ENCODE measurements around the gene KCNS1. TPM values are rescaled to one million over a fixed set of nuclear protein-coding genes. Genes with fewer than 3 reads are reported as not detected.

KCNS1 gene
- total RNA-seq, 6 donors from 2014 or later, result 0.69 to 4.7 (median 2.6) TPM

DNA sequence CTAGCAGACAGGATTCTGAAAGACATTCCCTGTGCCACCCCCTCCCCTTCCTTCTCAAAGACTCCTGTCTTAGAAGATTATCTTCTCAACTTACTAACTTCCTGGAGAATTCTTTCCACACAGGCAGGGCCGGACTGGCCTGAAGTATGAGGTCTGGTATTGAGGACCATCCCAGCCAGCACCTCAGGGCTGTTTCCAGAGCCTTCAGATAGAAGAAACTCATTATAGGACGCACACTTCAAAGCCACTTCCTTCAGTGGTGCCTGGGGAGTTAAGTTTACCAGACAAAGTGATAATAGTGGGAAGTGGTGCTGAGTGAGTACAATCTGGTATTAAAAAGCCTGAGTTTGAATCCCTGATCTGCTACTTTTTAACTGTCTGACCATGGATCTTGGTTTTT lies 15.6 kb downstream of the KCNS1 start:
- TF ChIP-seq EP300 (IDR thresholded peaks at IDR 0.05), result no peak
- TF ChIP-seq POLR2AphosphoS5 (IDR thresholded peaks at IDR 0.05), result no peak
- TF ChIP-seq, protein P1, sequence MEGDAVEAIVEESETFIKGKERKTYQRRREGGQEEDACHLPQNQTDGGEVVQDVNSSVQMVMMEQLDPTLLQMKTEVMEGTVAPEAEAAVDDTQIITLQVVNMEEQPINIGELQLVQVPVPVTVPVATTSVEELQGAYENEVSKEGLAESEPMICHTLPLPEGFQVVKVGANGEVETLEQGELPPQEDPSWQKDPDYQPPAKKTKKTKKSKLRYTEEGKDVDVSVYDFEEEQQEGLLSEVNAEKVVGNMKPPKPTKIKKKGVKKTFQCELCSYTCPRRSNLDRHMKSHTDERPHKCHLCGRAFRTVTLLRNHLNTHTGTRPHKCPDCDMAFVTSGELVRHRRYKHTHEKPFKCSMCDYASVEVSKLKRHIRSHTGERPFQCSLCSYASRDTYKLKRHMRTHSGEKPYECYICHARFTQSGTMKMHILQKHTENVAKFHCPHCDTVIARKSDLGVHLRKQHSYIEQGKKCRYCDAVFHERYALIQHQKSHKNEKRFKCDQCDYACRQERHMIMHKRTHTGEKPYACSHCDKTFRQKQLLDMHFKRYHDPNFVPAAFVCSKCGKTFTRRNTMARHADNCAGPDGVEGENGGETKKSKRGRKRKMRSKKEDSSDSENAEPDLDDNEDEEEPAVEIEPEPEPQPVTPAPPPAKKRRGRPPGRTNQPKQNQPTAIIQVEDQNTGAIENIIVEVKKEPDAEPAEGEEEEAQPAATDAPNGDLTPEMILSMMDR (IDR thresholded peaks at IDR 0.05), result no peak
- TF ChIP-seq POLR2A (IDR thresholded peaks at IDR 0.05), result no peak
- peaks cover 0 to 32% (median 18%) of the 10 kb centered on the region in 4 donors for H3K36me3 ChIP-seq
- 67 to 72% methylated on average over 2 of the region's 2 CpGs for WGBS, 2 donors
- no peaks in the 10 kb centered on the region for H3K27me3 ChIP-seq
- H3K4me1 ChIP-seq, result no peaks in the 10 kb centered on the region
- peaks cover 0 to 9% (median 0%) of the 10 kb centered on the region in 4 donors for H3K9me3 ChIP-seq
- DNase-seq, result no peak
- no peak overlapping the region for H3K4me3 ChIP-seq
- no peak overlapping the region for H3K27ac ChIP-seq
- no peak for ATAC-seq (ENCODE audit: low FRiP score in 2 of 2)

DNA sequence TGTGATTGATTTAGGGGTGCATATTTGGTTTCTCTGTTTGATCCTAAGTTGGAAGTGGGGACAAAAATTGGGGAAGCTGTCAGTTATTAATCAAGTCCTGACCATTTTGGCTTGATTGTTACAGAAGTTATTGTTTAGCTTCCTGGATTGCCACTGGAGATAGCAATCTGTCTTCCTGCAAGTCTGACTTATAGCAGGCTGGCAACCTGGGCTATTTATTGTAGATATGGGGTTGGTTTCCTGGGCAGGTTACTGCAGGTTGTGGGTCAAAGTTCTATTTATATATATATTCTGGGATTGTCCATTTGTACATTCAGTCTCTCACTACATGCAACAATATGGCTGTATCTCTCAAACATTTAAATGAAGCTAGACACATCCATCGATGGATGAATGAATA lies 17.8 kb downstream of the KCNS1 start:
- DNase-seq (no peak), ATAC-seq (ENCODE audit: low FRiP score in 2 of 2) (no peak)
- no peaks in the 10 kb centered on the region for H3K27me3 ChIP-seq
- no peaks in the 10 kb centered on the region for H3K4me1 ChIP-seq
- peaks cover 0 to 53% (median 22%) of the 10 kb centered on the region in 4 donors for H3K36me3 ChIP-seq
- H3K4me3 ChIP-seq, result no peak overlapping the region
- TF ChIP-seq POLR2A (IDR thresholded peaks at IDR 0.05) (no peak), POLR2AphosphoS5 (IDR thresholded peaks at IDR 0.05) (no peak), EP300 (IDR thresholded peaks at IDR 0.05) (no peak)
- TF ChIP-seq, protein P1 (IDR thresholded peaks at IDR 0.05), result no peak
- H3K9me3 ChIP-seq, result peaks cover 0 to 9% (median 0%) of the 10 kb centered on the region in 4 donors
- H3K27ac ChIP-seq, result no peak overlapping the region
- 87 to 91% methylated on average over 1 of the region's 1 CpG for WGBS, 2 donors

DNA sequence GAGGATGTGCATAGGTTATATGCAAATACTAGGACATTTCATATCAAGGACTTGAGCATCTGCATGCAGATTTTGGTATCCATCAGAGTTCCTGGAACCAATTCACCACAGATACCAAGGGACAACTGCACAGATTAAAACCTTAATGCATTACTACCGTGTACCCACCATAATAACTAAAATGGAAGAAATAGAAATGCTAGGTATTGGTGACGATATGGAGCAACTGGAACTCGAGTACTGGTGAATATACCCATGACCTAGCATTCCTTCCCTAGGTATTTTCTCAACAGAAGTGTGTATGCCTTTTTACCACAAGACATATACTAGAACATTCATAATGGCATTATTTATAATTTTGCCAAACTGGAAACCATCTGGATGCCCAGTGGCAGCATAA lies 18.5 kb downstream of the KCNS1 start:
- Histone ChIP-seq H3K4me1 (no peaks in the 10 kb centered on the region), H3K4me3 (no peak overlapping the region), H3K9me3 (peaks cover 0 to 9% (median 0%) of the 10 kb centered on the region in 4 donors), H3K36me3 (peaks cover 0 to 60% (median 26%) of the 10 kb centered on the region in 4 donors), H3K27me3 (no peaks in the 10 kb centered on the region), H3K27ac (no peak overlapping the region)
- DNase-seq (no peak), ATAC-seq (ENCODE audit: low FRiP score in 2 of 2) (no peak)
- WGBS, 2 donors, result 94 to 96% methylated on average over 3 of the region's 3 CpGs
- TF ChIP-seq EP300 (IDR thresholded peaks at IDR 0.05), result no peak
- TF ChIP-seq, protein P1 (IDR thresholded peaks at IDR 0.05), result no peak
- no peak for TF ChIP-seq POLR2AphosphoS5 (IDR thresholded peaks at IDR 0.05)
- TF ChIP-seq POLR2A (IDR thresholded peaks at IDR 0.05), result no peak

DNA sequence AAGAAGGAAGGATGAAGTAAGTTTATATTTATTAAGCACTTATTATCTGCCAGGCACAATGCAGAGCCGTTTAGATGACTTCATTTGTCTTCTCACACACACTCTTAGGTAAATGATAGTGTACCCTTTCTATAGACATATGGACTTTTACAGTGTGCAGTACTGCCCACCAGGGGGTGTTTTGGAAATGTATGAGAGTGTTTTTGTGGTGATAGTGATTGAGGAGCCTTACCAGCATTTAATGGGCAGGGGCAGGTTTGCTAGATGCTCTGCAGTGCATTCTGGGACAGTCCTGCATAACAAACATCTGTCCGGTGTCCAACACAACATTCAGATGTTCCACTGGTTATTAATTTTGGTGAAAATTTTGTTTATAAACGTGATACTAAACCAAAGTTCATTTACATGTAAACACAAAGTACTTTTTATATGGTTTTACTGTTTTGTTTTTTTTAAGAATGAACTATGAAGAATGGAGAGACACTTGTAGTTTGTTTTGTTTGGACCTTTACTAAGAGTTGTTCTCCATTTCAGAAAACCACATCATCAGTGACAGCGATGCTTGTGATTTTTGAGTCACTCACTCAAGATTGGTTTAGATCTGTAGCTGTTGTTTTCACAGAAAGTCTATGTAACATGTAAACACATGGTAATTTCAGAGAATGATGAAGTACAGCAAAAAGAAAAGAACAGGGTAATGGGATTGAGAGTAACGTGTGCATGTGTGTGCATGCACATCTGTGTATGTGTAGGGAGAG lies 19.9 kb downstream of the KCNS1 start:
- H3K27me3 ChIP-seq, result no peaks in the 10 kb centered on the region
- no peak overlapping the region for H3K4me3 ChIP-seq
- H3K27ac ChIP-seq, result no peak overlapping the region
- ATAC-seq (ENCODE audit: low FRiP score in 2 of 2) (no peak), DNase-seq (no peak)
- no peak for TF ChIP-seq POLR2A (IDR thresholded peaks at IDR 0.05)
- TF ChIP-seq, protein P1 (IDR thresholded peaks at IDR 0.05), result no peak
- no peak for TF ChIP-seq POLR2AphosphoS5 (IDR thresholded peaks at IDR 0.05)
- peaks cover 8 to 74% (median 33%) of the 10 kb centered on the region in 4 donors for H3K36me3 ChIP-seq
- peaks cover 0 to 9% (median 0%) of the 10 kb centered on the region in 4 donors for H3K9me3 ChIP-seq
- 80 to 84% methylated on average over 5 of the region's 5 CpGs for WGBS, 2 donors
- no peaks in the 10 kb centered on the region for H3K4me1 ChIP-seq

DNA sequence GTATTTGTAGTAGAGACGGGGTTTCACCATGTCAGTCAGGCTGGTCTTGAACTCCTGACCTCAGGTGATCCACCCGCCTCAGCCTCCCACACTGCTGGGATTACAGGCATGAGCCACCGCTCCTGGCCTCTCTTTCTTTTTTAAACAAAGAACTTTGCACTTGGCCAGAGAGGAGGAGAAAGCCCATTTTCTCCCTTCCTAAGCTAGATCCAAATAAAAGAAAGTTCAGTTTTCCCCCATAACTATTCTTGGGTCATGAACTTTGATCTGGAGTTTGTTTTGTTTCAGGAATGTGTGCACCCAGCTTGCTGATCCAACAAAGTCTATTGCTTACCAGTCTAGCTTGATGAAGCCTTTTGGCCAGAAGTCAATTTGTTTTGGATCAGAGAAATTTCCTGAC lies 23.4 kb downstream of the KCNS1 start:
- H3K27ac ChIP-seq, result no peak overlapping the region
- TF ChIP-seq EP300 (IDR thresholded peaks at IDR 0.05), result no peak
- TF ChIP-seq, protein P1 (IDR thresholded peaks at IDR 0.05), result no peak
- no peak for TF ChIP-seq POLR2A (IDR thresholded peaks at IDR 0.05)
- no peak for TF ChIP-seq POLR2AphosphoS5 (IDR thresholded peaks at IDR 0.05)
- DNase-seq (no peak), ATAC-seq (ENCODE audit: low FRiP score in 2 of 2) (no peak)
- H3K4me3 ChIP-seq, result no peak overlapping the region
- H3K27me3 ChIP-seq, result no peaks in the 10 kb centered on the region
- peaks cover 0 to 5% (median 0%) of the 10 kb centered on the region in 4 donors for H3K9me3 ChIP-seq
- 92% methylated on average over 3 of the region's 3 CpGs for WGBS, 2 donors
- H3K4me1 ChIP-seq, result no peaks in the 10 kb centered on the region
- peaks cover 10 to 96% (median 47%) of the 10 kb centered on the region in 4 donors for H3K36me3 ChIP-seq
